Breast epithelium (tissue), 4 donors: ENCODE results near the gene LYSMD3. TPM values are rescaled to one million over a fixed set of nuclear protein-coding genes. Genes with fewer than 3 reads are reported as not detected.

Experiments
- DNase-seq, 2 donors: peaks; one replicate each; pipeline ENCODE4 v3.0.0-alpha.2; 2019; ENCODE audit warnings: low spot score in 2 of 2
- H3K27ac ChIP-seq, 2 donors: fragments of 200-600 bp; sonication (generic) in 1 of 2; one replicate each; pipeline ENCODE4 v1.5.1; 2016 to 2019; ENCODE audit warnings: mild to moderate bottlenecking in 1 of 2
- H3K27me3 ChIP-seq, 2 donors: fragments of 200-600 bp; sonication (generic) in 1 of 2; one replicate each; pipeline versions ENCODE4 v1.5.1 to v1.6.0; 2017 to 2019; ENCODE audit warnings: control low read depth in 1 of 2, mild to moderate bottlenecking in 1 of 2
- H3K36me3 ChIP-seq: fragments of 200-600 bp; one replicate; pipeline ENCODE4 v1.5.1; 2019
- H3K4me1 ChIP-seq, 2 donors: fragments of 200-600 bp; sonication (generic); one replicate each; pipeline ENCODE4 v1.5.1; 2016 to 2019; ENCODE audit warnings: control low read depth in 1 of 2
- H3K4me3 ChIP-seq, 3 donors: fragments of 200-600 bp; sonication (generic); 1 replicate in 2 of 3; 2 replicates in 1 of 3; pipeline ENCODE4 v1.5.1; 2016 to 2019; ENCODE audit warnings: mild to moderate bottlenecking in 3 of 3, moderate library complexity in 2 of 3
- H3K9me3 ChIP-seq, 2 donors: fragments of 200-600 bp; sonication (generic) in 1 of 2; one replicate each; pipeline ENCODE4 v1.5.1; 2016 to 2019; ENCODE audit warnings: control low read depth in 1 of 2
- CTCF ChIP-seq, 3 donors: fragments of 450-650 bp; IDR thresholded peaks; one replicate each; pipeline ENCODE4 v1.5.1; 2016 to 2017; ENCODE audit warnings: antibody characterized with exemption in 3 of 3, mild to moderate bottlenecking in 3 of 3, moderate library complexity in 3 of 3
- POLR2A ChIP-seq: fragments of 450-650 bp; IDR thresholded peaks from one replicate; pipeline ENCODE4 v1.6.1; 2016; ENCODE audit warnings: antibody characterized with exemption, mild to moderate bottlenecking, moderate library complexity
- POLR2AphosphoS5 ChIP-seq, 3 donors: sonication (generic); formaldehyde crosslinking; IDR thresholded peaks; one replicate each; pipeline ENCODE4 v1.6.1; 2017; ENCODE audit warnings: antibody characterized with exemption in 3 of 3
- intact Hi-C: fragments of 100-400 bp; cut with DNase I; formaldehyde crosslinking; loops from one replicate; pipeline ENCODE4 v1.15.1; 2023; ENCODE audit warnings: low total_unique reads
- total RNA-seq, 3 donors: library from RNA; depleted of rRNA; stranded (reverse); fragments of >200 nt; gene quantifications; one replicate each; pipeline ENCODE4 v1.1.0, GENCODE V29; 2016

The LYSMD3 gene
- total RNA-seq, 3 donors from 2014 or later, result 11.5 to 19.3 (median 15.7) TPM

GRCh38 chr5:90554358-90555006 lies 25.1 kb upstream of the LYSMD3 start:
- no peak overlapping the region for H3K4me3 ChIP-seq
- no peak for DNase-seq
- peaks cover 4 to 11% of the 10 kb centered on the region in 2 donors for H3K27me3 ChIP-seq
- no peaks in the 10 kb centered on the region for H3K9me3 ChIP-seq
- H3K27ac ChIP-seq, result no peak overlapping the region
- H3K4me1 ChIP-seq, result peaks cover 0 to 4% of the 10 kb centered on the region in 2 donors
- intact Hi-C loops, result no loop called here
- TF ChIP-seq POLR2AphosphoS5 (IDR thresholded peaks at IDR 0.05) (no peak), CTCF (IDR thresholded peaks at IDR 0.05) (no peak), POLR2A (no peak)
- no peaks in the 10 kb centered on the region for H3K36me3 ChIP-seq

- H3K4me3 ChIP-seq, result no peak overlapping the region
- TF ChIP-seq CTCF (IDR thresholded peaks at IDR 0.05), result no peak
- TF ChIP-seq POLR2AphosphoS5 (IDR thresholded peaks at IDR 0.05), result no peak
- no peak for TF ChIP-seq POLR2A
- no peaks in the 10 kb centered on the region for H3K9me3 ChIP-seq
- peaks cover 2 to 5% of the 10 kb centered on the region in 2 donors for H3K27me3 ChIP-seq
- peaks cover 0 to under 1% of the 10 kb centered on the region in 2 donors for H3K4me1 ChIP-seq
- no peaks in the 10 kb centered on the region for H3K36me3 ChIP-seq
- intact Hi-C loops, result no loop called here
- no peak overlapping the region for H3K27ac ChIP-seq
- no peak for DNase-seq
Observed at GRCh38 chr5:90553711-90554110, 24.3 kb upstream of the LYSMD3 start.

GRCh38 chr5:90551376-90551775 lies 22.0 kb upstream of the LYSMD3 start:
- Histone ChIP-seq H3K4me3 (no peak overlapping the region), H3K36me3 (no peaks in the 10 kb centered on the region), H3K27me3 (no peaks in the 10 kb centered on the region), H3K27ac (no peak overlapping the region), H3K9me3 (no peaks in the 10 kb centered on the region), H3K4me1 (no peaks in the 10 kb centered on the region)
- TF ChIP-seq CTCF (IDR thresholded peaks at IDR 0.05) (no peak), POLR2AphosphoS5 (IDR thresholded peaks at IDR 0.05) (no peak), POLR2A (no peak)
- intact Hi-C loops, result no loop called here
- no peak for DNase-seq

GRCh38 chr5:90550963-90551362 lies 21.6 kb upstream of the LYSMD3 start:
- DNase-seq, result no peak
- TF ChIP-seq POLR2A (no peak), POLR2AphosphoS5 (IDR thresholded peaks at IDR 0.05) (no peak), CTCF (IDR thresholded peaks at IDR 0.05) (no peak)
- H3K27me3 ChIP-seq, result no peaks in the 10 kb centered on the region
- no peak overlapping the region for H3K4me3 ChIP-seq
- no peaks in the 10 kb centered on the region for H3K4me1 ChIP-seq
- H3K27ac ChIP-seq, result no peak overlapping the region
- no peaks in the 10 kb centered on the region for H3K9me3 ChIP-seq
- no peaks in the 10 kb centered on the region for H3K36me3 ChIP-seq
- intact Hi-C loops, result no loop called here

GRCh38 chr5:90549729-90550275 lies 20.4 kb upstream of the LYSMD3 start:
- intact Hi-C loops, result no loop called here

More at GRCh38 chr5:90549729-90550275, 20.4 kb upstream of the LYSMD3 start:
- no peaks in the 10 kb centered on the region for H3K9me3 ChIP-seq
- no peak for TF ChIP-seq POLR2A
- TF ChIP-seq CTCF (IDR thresholded peaks at IDR 0.05), result no peak
- no peak for TF ChIP-seq POLR2AphosphoS5 (IDR thresholded peaks at IDR 0.05)
- H3K27ac ChIP-seq, result no peak overlapping the region
- H3K36me3 ChIP-seq, result no peaks in the 10 kb centered on the region
- no peaks in the 10 kb centered on the region for H3K27me3 ChIP-seq
- H3K4me3 ChIP-seq, result no peak overlapping the region
- no peaks in the 10 kb centered on the region for H3K4me1 ChIP-seq
- no peak for DNase-seq
